ELF-1 (cell line): ENCODE measurements around the gene COL6A2.
"Not testable (repeated sequence)": the region's sequence is repeated elsewhere in the genome, so short reads cannot be mapped to it uniquely, and the experiment has no call there.

ENCODE experiments used
- DNase-seq: peaks from one replicate; pipeline ENCODE4 v3.0.0-alpha.2; 2016; ENCODE audit warnings: low read depth, low spot score

The COL6A2 gene

DNA sequence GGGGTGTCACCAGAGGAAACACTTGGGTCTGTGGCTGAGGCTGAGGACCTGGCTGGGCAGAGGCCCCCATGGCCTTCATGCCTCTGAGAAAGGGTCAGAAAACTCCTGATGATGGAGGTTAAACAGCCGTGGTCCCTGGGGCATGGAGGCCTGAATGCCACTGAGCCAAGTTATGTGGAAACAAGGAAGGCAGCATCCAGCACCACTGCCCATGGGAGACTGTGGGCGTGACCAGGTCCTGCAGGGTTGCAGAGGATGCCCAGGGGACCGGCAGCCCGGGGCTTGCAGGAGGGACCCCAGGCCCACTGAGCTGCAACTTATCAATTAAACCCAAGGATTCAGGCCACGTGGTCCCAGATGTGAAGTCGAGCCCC is 18.9 kb upstream of the COL6A2 start:
- DNase-seq = no peak

DNA sequence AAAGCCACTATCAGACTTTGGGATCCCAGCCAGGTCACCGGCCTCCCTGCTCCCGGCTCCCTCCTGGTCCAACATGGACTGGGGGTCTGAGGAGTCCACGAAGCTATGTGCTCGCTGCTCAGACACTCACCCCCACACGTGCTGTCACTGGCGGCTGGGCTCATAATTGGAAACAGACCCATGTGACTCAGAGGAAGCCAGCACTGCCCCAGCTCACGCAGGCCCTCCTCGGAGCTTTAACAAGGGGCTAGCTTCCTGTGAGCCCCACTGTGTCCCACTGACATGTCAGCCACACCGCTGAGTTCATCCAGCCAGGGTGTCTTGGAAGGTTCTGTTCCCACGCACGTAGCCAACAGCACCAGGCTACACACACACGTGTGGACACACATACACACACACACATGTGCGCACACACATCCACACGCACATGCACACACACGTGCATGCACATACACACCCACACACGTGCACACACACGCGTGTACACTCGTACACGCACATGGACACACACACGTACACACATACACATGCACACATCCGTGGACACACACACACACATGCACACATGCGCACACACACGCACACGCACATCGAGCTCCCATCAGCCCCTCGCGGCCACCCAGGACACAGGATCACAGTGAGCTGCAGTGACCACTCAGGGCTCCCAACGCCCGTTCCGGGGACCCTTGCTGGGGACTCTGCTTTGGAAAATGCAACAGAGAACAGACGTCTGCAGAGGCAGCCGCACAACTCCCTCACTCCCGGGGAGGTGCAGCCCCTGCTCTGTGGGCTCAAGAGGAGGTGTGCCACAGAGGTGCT is 18.4 kb upstream of the COL6A2 start:
- DNase-seq = no peak

DNA sequence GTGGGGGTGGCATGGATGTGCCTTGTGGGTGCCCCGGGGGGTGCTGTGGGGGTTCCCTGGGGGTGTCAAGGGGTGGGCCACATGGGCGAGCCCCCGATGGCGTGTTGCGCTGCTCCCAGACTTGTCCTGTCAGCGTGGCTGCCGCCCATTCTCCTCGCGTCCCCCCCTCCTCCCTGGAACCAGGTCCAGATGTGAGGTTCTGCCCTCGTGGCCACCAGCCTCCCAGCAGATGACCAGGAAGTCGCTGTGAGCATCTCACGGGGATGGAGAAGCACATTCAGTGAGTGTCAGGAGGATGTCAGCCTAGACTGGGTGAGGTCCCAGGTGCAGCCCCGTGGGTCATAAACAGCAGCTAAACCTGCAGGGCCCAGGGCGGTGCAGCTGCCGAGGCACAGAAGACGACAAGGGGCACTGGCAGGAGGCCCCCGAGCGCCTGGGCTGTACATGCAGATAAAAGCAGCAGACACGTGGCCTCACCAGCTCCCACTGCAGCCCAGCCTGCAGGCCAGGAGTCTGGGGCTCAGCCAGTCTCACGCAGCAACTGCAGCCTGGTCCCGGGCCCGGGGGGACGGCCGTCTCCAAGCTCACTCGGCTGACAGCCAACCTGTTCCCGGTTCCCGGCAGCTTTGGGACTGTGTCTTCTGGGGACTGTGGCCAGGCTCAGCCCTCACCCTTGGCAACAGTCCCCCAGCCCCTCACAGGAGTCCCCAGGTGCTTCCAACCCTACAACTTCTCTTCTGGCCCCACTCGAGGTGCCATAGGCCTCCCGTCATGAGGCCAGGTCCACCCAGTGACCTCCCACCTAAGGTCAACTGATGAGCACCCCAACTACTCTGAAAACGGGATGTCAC is 17.5 kb upstream of the COL6A2 start:
- no peak for DNase-seq

DNA sequence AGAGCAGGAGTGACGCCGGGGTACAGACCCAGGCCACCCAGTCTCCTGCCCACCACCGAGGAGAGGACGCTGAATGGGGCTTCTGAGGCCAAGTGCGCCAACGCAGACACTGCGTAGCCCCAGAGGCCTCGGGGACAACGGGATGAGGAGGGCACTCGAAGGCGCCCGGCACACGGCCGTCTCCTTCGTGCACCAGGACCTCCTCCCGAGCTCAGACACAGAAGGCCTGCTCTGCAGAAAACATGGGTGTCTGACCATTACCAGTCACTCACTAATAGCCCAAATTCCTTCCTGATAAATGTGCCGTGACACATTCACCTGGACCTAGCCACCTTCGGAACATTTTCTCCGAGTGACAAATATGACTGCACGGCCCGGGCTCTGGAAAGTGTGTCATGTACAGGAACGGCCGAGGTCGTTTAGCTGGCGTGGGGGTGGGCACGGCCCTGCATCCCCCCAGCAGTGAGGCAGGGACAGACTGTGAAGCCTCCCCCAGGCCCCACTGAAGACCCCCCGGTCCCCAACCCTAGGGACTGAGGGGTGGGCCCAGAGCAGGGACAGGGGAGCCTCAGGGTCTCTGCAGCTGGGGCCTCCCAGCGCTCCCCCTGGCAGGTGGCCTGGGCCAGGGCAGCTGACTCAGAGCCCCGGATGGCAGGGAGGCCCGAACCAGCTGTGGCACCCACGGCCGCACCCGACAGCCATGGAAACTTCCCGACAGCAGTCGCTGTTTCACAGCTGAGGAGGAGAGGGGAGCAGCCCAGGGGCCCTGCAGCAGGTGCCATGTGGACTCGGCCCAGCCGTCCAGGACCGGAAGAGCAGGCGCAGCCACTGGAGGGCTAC is 16.7 kb upstream of the COL6A2 start:
- DNase-seq = no peak

DNA sequence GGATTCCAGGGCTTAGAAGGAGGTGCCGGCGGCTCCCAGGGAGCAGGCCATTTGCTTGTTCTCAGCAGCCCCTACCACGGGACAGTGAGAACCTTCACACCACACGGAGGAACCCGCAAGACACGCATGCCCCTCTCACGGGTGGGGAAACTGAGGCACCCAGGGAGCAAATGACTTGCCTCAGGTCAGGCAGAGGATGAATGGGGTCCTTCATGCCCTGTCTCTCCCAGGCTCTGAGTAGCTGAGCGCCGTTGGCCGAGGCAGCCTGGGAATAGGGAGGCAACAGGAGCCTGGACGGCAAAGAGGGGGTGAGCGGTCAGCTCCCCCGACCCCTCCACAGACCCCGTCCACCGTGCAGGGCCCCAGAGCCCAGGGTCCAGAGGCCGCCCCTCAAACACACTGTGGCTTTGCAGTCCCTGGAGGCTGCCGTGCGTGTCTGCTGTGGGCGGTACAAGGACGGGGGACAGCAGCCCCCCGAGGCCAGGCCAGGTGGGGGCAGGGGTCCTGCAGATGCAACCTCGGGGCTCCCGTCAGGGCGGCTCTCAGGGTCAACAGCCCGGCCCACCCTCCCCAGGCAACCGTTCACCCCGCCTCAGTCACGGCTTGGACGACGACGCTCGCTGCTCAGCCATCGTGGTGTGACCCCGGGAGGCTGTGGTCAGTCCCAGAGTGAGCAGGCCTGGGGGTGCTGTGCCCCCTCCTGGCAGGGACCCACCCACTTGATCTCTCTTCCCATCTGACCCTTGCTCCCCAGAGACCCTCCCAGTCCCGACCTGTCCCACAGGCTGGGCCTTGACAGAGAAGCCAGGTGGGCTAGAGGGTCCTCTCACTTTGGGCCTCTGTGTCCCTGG is 15.8 kb upstream of the COL6A2 start:
- DNase-seq = no peak

DNA sequence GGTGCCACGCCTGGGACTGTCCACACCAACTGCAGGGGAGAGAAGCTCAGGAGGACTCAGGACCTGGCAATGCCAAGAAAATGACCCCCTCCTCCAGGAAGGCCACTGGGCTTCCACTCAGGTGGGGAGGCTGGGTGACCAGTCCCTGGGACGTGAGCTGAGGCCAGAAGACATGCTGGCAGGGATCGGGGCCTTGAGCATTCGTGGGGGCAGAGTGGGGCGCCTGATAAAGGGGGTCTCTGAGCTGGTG is 15.3 kb upstream of the COL6A2 start:
- no peak for DNase-seq

DNA sequence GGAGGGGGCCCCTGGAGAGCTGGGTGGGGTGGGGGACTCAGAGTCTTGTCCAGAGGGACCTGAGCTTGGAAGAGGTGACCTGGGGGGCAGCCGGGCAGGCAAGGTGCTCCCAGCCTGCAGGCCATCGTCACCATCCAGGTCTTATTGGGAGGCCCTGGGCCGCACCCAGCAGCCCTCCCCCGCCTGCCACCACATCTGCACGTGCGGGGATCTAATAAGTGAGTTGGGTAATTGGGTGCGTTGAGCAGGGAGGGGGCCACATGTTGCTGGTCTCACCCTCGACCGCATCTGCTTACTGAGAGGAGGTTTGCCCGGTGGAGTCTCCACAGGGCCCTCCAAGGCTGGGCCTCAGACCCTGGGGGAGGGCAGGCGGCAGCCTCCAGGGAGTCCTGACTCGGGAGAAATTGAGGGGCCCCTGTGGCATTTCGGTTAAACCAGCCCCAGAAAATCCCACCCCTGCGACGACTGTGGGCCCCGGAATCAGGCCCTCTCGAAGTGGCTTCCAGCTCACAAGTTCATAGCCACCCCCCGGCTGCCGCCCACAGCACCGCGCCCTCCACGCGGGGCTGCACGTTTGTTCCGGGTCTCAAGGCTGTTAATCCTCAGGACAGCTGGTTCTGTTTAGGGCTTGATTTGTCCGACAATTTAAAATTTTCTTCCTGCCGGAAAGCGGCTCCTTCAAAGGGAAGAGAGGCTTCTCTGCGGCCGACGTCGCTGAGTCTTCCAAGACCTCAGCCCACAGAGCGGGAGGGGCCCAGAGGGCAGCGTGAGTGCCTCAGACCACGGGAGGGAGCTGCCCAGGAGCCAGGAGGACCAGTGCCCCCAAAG is 14.7 kb upstream of the COL6A2 start:
- DNase-seq = no peak

DNA sequence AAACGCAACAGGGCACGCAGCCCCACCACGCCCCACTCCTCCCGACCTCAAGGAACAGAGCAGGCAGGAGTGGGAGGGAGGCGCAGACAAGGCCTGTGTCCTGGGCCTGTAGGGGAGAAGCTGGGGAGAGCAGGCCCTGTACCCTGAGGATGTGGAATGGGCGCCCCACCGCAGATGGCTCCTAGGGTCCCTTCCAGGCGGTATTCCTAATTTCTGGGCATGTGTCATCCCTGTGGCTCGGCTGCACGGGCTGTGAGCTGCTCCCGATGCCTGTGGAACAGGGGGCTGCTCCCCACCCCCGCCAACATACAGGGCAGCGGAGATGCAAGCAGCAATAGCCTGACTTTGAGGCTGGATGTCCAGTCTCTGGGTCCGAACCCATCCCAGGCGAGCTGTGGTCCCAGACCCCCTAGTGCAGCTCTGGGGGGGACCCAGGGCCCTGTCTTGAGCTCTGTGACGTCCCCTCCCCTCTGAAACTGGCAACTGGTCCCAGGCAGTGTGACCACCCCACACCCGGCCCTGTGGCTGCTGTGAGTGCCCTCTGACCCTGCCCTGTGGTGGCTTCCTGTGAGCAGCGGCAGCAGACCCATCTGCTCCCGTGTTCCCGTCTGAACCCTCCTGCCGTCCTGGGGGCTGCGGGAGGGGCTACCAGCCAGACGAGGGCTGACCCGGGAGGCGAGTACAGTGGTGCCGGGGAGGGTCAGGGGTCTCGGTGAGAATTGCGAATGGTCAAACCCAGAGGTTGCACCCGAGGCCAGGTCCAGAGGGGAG is 13.9 kb upstream of the COL6A2 start:
- no peak for DNase-seq

DNA sequence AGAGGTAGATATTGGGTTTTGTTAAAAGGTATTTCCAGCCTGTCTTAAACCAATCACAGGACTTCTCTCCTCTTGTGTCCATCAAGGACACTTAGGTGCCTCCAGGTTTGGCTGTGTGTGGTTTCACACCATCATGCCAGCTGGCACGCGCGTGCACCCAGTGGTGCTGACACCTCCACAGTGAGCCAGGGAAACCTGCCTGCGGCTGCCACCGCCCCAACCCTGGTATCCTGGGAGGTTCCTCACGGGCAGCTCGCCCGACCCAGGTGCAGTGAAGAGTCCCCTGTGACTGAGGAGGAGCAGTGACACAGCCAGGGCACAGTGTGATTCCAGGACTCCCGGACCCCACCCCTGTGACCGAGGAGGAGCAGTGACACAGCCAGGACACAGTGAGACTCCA is 13.2 kb upstream of the COL6A2 start:
- DNase-seq = no peak

DNA sequence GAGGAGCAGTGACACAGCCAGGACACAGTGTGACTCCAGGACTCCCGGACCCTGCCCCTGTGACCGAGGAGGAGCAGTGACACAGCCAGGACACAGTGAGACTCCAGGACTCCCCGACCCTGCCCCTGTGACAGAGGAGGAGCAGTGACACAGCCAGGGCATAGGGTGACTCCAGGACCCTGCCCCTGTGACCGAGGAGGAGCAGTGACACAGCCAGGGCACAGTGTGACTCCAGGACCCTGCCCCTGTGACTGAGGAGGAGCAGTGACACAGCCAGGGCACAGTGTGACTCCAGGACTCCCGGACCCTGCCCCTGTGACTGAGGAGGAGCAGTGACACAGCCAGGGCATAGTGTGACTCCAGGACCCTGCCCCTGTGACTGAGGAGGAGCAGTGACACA is 12.7 kb upstream of the COL6A2 start:
- DNase-seq = not testable (repeated sequence)

DNA sequence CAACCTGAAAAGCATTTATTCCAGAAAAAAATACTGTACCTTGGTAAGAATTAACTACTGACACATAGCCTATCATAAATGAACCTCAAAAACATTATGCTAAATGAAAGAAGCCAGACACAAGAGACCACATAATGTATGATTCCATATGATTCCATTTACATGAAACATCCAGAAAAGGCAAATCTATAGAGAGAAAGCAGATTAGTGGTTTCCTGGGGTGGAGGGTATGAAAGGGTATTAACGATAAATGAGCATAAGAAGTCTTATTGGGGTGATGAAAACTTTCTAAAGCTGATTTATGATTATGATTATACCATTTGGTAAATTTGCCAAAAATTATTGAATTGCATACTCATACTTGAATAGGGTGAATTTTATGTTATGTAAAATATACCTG is 10.3 kb upstream of the COL6A2 start:
- DNase-seq = no peak

DNA sequence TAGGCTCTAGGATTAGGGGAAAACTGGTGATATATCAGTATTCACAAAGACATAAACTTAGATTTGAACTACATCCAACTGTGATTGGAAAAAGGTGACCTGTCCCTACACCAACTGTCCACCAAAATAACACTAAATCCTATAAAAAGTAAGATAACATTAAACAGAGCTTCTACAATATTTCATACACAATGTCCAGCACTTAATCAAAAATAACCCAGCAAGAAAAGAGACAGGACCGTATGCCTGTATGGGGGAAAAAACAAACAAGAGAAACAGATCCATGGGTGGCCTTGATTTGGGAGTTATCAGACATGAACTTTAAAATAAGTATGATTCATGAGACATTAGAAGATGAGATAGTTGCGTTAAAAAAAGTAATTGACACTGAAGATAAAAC is 9.7 kb upstream of the COL6A2 start:
- no peak for DNase-seq

DNA sequence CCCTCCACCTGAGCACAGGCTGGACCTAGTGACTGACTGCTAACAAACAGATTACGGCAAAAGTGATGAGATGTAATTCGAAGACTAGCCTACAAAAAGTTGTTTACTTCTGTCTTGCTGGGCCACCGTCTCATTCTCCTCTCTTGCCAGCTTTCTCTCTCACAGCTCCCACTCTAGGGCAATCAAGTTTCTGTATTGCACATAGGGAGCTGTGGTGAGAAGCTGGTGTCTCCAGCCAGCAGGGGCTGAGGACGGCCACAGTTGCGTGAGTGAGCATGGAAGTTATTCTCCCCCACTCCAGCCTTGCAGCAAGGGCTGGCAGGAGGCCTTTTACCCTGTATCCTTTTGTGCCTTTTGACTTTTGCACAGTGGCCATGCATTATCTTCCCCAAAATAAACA is 8.6 kb upstream of the COL6A2 start:
- DNase-seq = peak; percentile 1

DNA sequence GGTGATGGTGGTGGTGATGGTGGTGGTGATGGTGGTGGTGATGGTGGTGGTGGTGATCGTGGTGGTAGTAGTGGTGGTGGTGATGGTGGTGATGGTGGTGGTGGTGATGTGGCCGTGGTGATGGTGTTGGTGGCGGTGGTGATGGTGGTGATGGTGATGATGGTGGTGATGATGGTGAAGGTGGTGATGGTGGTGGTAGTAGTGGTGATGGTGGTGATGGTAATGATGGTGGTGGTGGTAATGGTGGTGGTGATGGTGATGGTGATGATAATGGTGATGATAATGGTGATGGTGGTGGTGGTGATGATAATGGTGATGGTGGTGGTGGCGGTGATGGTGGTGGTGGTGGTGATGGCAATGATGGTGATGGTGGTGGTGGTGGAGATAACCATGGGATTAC is 6.8 kb upstream of the COL6A2 start:
- no peak for DNase-seq

DNA sequence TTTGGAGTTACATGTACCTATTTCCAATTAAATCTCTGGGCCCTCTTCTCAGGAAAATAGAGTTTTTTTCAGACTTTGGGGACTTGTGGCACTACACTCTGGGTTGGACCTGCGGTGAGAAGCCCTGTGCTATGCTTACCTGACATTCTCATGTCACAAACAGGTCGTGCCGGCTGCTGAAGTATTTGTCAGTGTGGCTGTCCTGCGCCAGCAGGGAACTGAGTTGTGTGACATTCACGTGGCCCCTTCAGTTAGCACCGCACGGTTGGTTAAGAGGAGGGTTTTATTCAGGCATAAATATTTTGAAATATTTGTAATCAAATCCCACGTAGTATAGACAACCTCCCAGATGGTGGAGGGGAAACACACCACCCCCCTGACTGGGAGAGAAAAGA is 6.3 kb upstream of the COL6A2 start:
- DNase-seq = peak; percentile 0

DNA sequence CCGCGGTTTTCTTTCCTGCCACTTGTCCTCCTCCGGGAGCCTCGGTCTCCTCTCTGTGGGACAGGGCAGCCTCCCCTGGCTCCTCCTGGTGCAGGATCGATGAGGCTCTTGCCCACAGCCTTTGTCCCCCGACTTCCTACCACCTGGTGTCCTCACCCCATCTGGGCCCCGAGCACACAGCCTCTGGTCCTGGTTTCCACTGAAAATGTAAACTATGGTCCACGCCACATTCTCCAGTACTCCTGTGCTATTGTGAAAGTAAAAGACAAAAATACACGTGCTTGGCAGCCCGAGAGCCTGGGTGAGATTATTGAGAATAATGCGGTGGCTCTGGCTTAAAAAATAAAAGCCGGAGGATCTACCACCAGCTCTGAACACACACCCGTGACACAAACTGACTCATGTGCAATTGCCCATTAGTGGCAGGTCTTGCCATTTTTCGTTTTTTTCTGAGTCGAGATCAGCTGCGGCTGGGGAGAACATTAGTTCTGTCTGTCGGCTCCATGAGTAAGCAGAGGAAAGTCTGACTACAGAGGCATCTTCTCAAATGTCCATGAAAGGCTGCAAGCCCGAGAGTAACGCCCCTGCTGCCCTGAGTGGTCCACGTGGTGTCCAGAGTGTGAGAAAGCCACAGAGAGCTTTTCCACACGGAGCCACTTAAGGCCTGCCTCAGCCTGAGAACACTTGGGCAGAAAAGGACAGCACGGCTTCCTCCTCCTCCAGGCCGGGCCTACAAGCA is 5.7 kb upstream of the COL6A2 start:
- peak; percentile 0 for DNase-seq

DNA sequence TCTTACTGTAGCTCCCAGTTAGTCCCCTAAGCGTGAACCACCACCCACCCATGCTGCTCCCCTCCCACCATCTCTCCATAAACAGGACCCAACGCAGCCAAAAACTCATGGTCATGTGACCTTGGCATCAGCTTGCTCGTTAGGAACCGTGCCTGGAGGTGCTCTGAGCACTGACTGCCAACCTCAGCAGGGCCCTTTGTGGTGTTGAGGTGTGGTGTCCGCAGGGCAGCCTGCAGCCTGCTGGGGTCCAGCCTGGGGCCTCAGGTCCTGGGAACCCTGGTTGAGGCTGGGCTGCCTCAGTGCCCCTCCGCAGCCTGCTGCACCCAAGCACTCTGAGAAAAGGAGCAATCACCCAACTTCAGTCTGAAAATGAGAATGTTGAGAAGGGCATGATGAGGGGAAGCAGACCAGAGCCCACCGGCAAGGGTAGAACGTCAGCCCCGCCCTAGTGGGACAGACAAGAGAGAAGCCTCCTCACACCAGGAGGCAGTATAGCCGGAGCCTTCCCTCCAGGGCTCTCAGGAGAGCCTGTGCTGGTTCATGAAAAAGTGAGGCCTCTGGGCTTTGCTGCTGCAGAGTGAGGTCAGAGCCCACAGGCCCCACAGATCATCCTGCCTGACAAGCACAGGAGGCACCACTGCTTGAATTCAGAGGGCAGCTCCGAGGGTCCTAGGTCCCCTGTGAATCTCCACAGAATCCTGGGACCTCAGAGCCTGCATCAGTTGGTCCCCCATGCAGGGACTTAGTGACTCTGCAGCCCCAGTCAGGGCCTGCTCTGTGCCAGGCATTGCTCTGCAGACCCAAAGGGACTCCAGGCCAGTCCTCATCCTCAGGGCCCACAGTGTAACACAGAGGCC is 4.9 kb upstream of the COL6A2 start:
- peak; percentile 1 for DNase-seq
